Glutamatergic neuron (in vitro differentiated cells): ENCODE measurements around the gene AFAP1L2. TPM values are rescaled to one million over a fixed set of nuclear protein-coding genes. Genes with fewer than 3 reads are reported as not detected.

Experiments
- DNase-seq: peaks from one replicate; pipeline ENCODE4 v3.0.0; 2022
- H3K27ac Mint-ChIP-seq: one replicate; pipeline ENCODE4 v1.8.0; 2020; ENCODE audit warnings: mild to moderate bottlenecking, mixed read lengths, inconsistent platforms; ENCODE audit not compliant: unreplicated experiment
- H3K27me3 Mint-ChIP-seq: one replicate; pipeline ENCODE4 v1.8.0; 2020; ENCODE audit warnings: mild to moderate bottlenecking, moderate library complexity, mixed read lengths, inconsistent platforms; ENCODE audit not compliant: unreplicated experiment
- H3K36me3 Mint-ChIP-seq: one replicate; pipeline ENCODE4 v1.8.0; 2020; ENCODE audit warnings: mild to moderate bottlenecking, mixed read lengths, inconsistent platforms; ENCODE audit not compliant: unreplicated experiment
- H3K4me1 Mint-ChIP-seq: one replicate; pipeline ENCODE4 v1.8.0; 2020; ENCODE audit warnings: mild to moderate bottlenecking, low read depth, mixed read lengths, inconsistent platforms; ENCODE audit not compliant: unreplicated experiment
- H3K4me3 Mint-ChIP-seq: one replicate; pipeline ENCODE4 v1.8.0; 2020; ENCODE audit warnings: mild to moderate bottlenecking, mixed read lengths, inconsistent platforms; ENCODE audit not compliant: unreplicated experiment
- H3K9me3 Mint-ChIP-seq: one replicate; pipeline ENCODE4 v1.8.0; 2020; ENCODE audit warnings: mild to moderate bottlenecking, moderate library complexity, mixed read lengths, inconsistent platforms; ENCODE audit not compliant: unreplicated experiment
- total RNA-seq: library from RNA; stranded (reverse); fragmentation: NEBNext Ultra II Directional; extraction: Animal tissue kit (Norgen Biotek cat#: 25700); gene quantifications from one replicate; pipeline ENCODE4 v1.2.1, GENCODE V29; 2021; ENCODE audit not compliant: unreplicated experiment
- TF ChIP-seq, protein P1 (sequence below): fragments of 200-600 bp; sonication (generic); IDR thresholded peaks from one replicate; pipeline ENCODE4 v1.5.0; 2021; ENCODE audit not compliant: partially characterized antibody, unreplicated experiment

The AFAP1L2 gene
- total RNA-seq, 1 donor from 2014 or later, result 1.9 TPM

- no peak for DNase-seq
- TF ChIP-seq, protein P1, sequence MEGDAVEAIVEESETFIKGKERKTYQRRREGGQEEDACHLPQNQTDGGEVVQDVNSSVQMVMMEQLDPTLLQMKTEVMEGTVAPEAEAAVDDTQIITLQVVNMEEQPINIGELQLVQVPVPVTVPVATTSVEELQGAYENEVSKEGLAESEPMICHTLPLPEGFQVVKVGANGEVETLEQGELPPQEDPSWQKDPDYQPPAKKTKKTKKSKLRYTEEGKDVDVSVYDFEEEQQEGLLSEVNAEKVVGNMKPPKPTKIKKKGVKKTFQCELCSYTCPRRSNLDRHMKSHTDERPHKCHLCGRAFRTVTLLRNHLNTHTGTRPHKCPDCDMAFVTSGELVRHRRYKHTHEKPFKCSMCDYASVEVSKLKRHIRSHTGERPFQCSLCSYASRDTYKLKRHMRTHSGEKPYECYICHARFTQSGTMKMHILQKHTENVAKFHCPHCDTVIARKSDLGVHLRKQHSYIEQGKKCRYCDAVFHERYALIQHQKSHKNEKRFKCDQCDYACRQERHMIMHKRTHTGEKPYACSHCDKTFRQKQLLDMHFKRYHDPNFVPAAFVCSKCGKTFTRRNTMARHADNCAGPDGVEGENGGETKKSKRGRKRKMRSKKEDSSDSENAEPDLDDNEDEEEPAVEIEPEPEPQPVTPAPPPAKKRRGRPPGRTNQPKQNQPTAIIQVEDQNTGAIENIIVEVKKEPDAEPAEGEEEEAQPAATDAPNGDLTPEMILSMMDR, result no peak
- H3K4me1 Mint-ChIP-seq, result peaks cover 5% of the 10 kb centered on the region
- H3K27me3 Mint-ChIP-seq, result peaks cover 9% of the 10 kb centered on the region
- no peaks in the 10 kb centered on the region for H3K36me3 Mint-ChIP-seq
- no peak overlapping the region for H3K4me3 Mint-ChIP-seq
- no peak overlapping the region for H3K27ac Mint-ChIP-seq
- peaks cover 5% of the 10 kb centered on the region for H3K9me3 Mint-ChIP-seq
Observed at GRCh38 chr10:114400091-114400490, 4.2 kb downstream of the AFAP1L2 start.

GRCh38 chr10:114399576-114399975 lies 4.7 kb downstream of the AFAP1L2 start:
- Mint-ChIP-seq H3K27me3 (peaks cover 7% of the 10 kb centered on the region), H3K4me3 (no peak overlapping the region)

GRCh38 chr10:114398587-114399331 lies 5.5 kb downstream of the AFAP1L2 start:
- Mint-ChIP-seq H3K4me1 (peaks cover 5% of the 10 kb centered on the region), H3K27me3 (peaks cover 7% of the 10 kb centered on the region), H3K27ac (no peak overlapping the region), H3K9me3 (peaks cover 5% of the 10 kb centered on the region), H3K4me3 (no peak overlapping the region), H3K36me3 (no peaks in the 10 kb centered on the region)
- TF ChIP-seq, protein P1, result no peak
- DNase-seq, result no peak

More at GRCh38 chr10:114399576-114399975, 4.7 kb downstream of the AFAP1L2 start:
- Mint-ChIP-seq H3K9me3 (peaks cover 5% of the 10 kb centered on the region), H3K36me3 (no peaks in the 10 kb centered on the region), H3K4me1 (peaks cover 5% of the 10 kb centered on the region), H3K27ac (no peak overlapping the region)
- TF ChIP-seq, protein P1, result no peak
- DNase-seq, result no peak

DNA sequence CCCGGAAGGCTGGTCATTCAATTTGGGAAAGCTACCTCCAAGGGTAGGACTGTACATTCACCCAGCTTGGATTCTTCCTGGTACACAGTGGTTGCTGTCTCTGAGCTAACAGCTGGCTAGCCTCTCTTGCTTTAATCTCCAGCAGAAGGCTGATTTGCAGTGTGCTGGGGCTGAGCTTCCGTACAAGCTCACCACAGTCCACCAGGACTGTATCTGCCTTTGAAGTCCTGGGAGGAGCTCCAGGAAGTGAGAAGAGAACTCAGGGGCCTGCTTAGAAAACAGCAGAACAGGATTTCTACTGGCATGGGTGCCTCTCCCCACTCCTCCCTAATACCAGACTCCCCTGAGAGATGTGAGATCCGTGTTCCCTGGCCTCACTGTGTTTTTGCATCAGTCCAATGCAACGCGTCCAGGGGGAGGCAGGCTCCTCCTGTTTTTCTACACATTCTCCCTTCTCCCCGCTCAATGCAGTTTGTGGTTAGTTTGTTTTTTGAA lies 6.6 kb downstream of the AFAP1L2 start:
- no peak for DNase-seq
- TF ChIP-seq, protein P1, result no peak
- Mint-ChIP-seq H3K9me3 (peaks cover 3% of the 10 kb centered on the region), H3K36me3 (no peaks in the 10 kb centered on the region), H3K27ac (no peak overlapping the region), H3K4me3 (no peak overlapping the region), H3K27me3 (peaks cover 3% of the 10 kb centered on the region), H3K4me1 (peaks cover 2% of the 10 kb centered on the region)

GRCh38 chr10:114396464-114396863 lies 7.8 kb downstream of the AFAP1L2 start:
- no peak overlapping the region for H3K27ac Mint-ChIP-seq
- DNase-seq, result no peak
- H3K4me1 Mint-ChIP-seq, result no peaks in the 10 kb centered on the region
- TF ChIP-seq, protein P1, result no peak
- H3K27me3 Mint-ChIP-seq, result peaks cover 3% of the 10 kb centered on the region
- H3K9me3 Mint-ChIP-seq, result no peaks in the 10 kb centered on the region
- no peaks in the 10 kb centered on the region for H3K36me3 Mint-ChIP-seq
- no peak overlapping the region for H3K4me3 Mint-ChIP-seq
